Endothelial cell of hepatic sinusoid (primary cell): ENCODE results near the gene FILIP1.

Experiments
- in situ Hi-C: cut with HindIII; loops from 2 replicates; pipeline ENCODE4 v1.10.0; 2017; ENCODE audit warnings: low sequenced_read_pairs

FILIP1 gene

GRCh38 chr6:75396005-75396800 lies 97.4 kb downstream of the FILIP1 start:
- in situ Hi-C loops = no loop called here

GRCh38 chr6:75393806-75394205 lies 99.8 kb downstream of the FILIP1 start:
- in situ Hi-C loops = no loop called here

- in situ Hi-C loops = no loop called here
Observed at GRCh38 chr6:75391276-75391675, 102.3 kb downstream of the FILIP1 start.

GRCh38 chr6:75386050-75386770 lies 107.4 kb downstream of the FILIP1 start:
- in situ Hi-C loops = loop anchor here (10.0 kb wide), 1 partner anchor 61 kb away; no protein-coding TSS in a partner anchor

GRCh38 chr6:75384116-75384515 lies 109.5 kb downstream of the FILIP1 start:
- in situ Hi-C loops = loop anchor here (10.0 kb wide), 1 partner anchor 59 kb away; no protein-coding TSS in a partner anchor

GRCh38 chr6:75382634-75382900 lies 111.0 kb downstream of the FILIP1 start:
- in situ Hi-C loops = loop anchor here (10.0 kb wide), 1 partner anchor 58 kb away; no protein-coding TSS in a partner anchor

GRCh38 chr6:75381877-75382633 lies 111.5 kb downstream of the FILIP1 start:
- in situ Hi-C loops = loop anchor here (10.0 kb wide), 1 partner anchor 57 kb away; no protein-coding TSS in a partner anchor

- in situ Hi-C loops = no loop called here
Observed at GRCh38 chr6:75379536-75379935, 114.1 kb downstream of the FILIP1 start.

- in situ Hi-C loops = no loop called here
Observed at GRCh38 chr6:75378101-75378500, 115.5 kb downstream of the FILIP1 start.

GRCh38 chr6:75377386-75377785 lies 116.2 kb downstream of the FILIP1 start:
- in situ Hi-C loops = no loop called here

- in situ Hi-C loops = no loop called here
Observed at GRCh38 chr6:75376347-75377024, 117.1 kb downstream of the FILIP1 start.

- in situ Hi-C loops = no loop called here
Observed at GRCh38 chr6:75374961-75375400, 118.6 kb downstream of the FILIP1 start.

- in situ Hi-C loops = no loop called here
Observed at GRCh38 chr6:75372884-75373283, 120.7 kb downstream of the FILIP1 start.

- in situ Hi-C loops = no loop called here
Observed at GRCh38 chr6:75370011-75370410, 123.6 kb downstream of the FILIP1 start.

- in situ Hi-C loops = no loop called here
Observed at GRCh38 chr6:75368864-75369402, 124.7 kb downstream of the FILIP1 start.

- in situ Hi-C loops = no loop called here
Observed at GRCh38 chr6:75368151-75368779, 125.3 kb downstream of the FILIP1 start.

- in situ Hi-C loops = no loop called here
Observed at GRCh38 chr6:75363304-75363703, 130.3 kb downstream of the FILIP1 start.

GRCh38 chr6:75353644-75354043 lies 140.0 kb downstream of the FILIP1 start:
- in situ Hi-C loops = no loop called here

GRCh38 chr6:75351570-75351969 lies 142.0 kb downstream of the FILIP1 start:
- in situ Hi-C loops = no loop called here

GRCh38 chr6:75350808-75351207 lies 142.8 kb downstream of the FILIP1 start:
- in situ Hi-C loops = no loop called here
